ENCODE measurements around the gene ORAI2.

Gene ORAI2

DNA sequence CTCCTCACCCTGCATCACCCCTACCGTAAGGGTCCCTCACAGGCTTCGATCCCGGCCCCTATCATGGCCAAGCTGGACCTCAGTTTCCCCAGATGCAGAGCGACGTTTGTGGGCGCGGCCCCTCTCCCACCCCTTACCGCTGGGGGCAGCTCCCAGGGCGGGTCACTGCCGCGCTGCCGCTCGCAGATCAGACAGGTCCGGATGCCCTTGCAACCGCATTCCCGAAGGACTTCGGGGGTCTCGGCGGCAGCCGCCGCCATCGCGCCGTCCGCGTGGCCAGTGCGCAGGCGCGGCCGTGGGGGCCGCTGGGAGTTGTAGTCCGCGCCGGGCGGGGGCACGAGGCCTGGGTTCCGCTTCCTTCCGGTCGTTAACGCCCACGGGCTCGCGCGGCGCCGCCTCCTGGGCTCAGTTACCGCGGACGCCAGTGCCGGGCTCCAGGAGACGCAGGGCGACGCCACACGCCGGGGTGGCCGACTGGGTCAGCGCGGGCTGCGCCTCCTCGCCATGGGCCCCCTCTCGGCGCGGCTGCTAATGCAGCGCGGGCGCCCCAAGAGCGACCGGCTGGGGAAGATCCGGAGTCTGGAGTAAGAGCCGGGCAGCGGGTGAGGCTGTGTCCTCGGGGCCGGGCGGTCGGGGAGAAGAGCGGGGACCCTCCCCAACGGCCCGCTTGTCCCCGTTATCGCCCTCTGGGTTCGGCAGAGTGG, 31.4 kb downstream of the ORAI2 start, which contains the start of the genes ALKBH4 and LRWD1:
TSS of gene ALKBH4 (minus strand) at position 287 of the 704 bp plus-strand sequence. CDS start at position 260, 27 bp downstream.
TSS of gene LRWD1 (plus strand) at position 408 of the 704 bp plus-strand sequence. CDS start at position 505, 97 bp downstream.
- FAIRE-seq (peak; percentile 99), DNase-seq (ENCODE audit: insufficient read length, low spot score) (peak; percentile 100)
- TF ChIP-seq SPI1 (IDR thresholded peaks at IDR 0.05; ENCODE audit: low read depth, low read length) (peak; percentile 49), POU2F2 (IDR thresholded peaks at IDR 0.05; ENCODE audit: low read depth, low read length) (no peak), POLR2A (IDR thresholded peaks at IDR 0.05; ENCODE audit: low read depth, low read length) (peak; percentile 75; the same call in 1 of the 2 replicates), POLR2AphosphoS5 (IDR thresholded peaks at IDR 0.05; ENCODE audit: low read depth, low read length) (peak; percentile 65; the same call in 1 of the 2 replicates), PAX5 (IDR thresholded peaks at IDR 0.05; ENCODE audit: insufficient read depth, low read length, severe bottlenecking) (peak; percentile 69), TAF1 (IDR thresholded peaks at IDR 0.05; ENCODE audit: low read depth, low read length) (peak; percentile 70)

DNA sequence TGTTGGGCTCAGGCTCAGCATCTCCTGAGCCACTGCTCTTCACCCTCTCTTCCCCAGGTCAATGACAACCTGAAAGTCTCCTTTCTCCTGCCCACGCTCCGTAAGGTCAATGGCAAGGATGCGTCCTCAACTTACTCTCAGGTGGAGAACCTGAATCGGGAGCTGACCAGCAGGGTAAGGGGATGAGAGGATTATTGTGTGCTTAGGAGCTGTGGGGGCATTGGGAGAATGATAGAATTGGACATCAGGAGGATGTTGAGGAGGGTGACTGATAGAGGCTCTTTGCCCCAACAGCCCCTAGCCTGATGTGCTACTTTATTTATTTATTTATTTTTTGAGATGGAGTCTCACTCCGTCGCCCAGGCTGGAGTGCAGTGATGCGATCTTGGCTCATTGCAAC, 32.7 kb downstream of the ORAI2 start:
- DNase-seq (ENCODE audit: insufficient read length, low spot score), result no peak
- FAIRE-seq, result no peak
- TF ChIP-seq POLR2A (IDR thresholded peaks at IDR 0.05; ENCODE audit: low read depth, low read length), result no peak
- no peak for TF ChIP-seq TAF1 (IDR thresholded peaks at IDR 0.05; ENCODE audit: low read depth, low read length)
- TF ChIP-seq PAX5 (IDR thresholded peaks at IDR 0.05; ENCODE audit: insufficient read depth, low read length, severe bottlenecking), result no peak
- TF ChIP-seq SPI1 (IDR thresholded peaks at IDR 0.05; ENCODE audit: low read depth, low read length), result no peak
- no peak for TF ChIP-seq POU2F2 (IDR thresholded peaks at IDR 0.05; ENCODE audit: low read depth, low read length)
- no peak for TF ChIP-seq POLR2AphosphoS5 (IDR thresholded peaks at IDR 0.05; ENCODE audit: low read depth, low read length)

DNA sequence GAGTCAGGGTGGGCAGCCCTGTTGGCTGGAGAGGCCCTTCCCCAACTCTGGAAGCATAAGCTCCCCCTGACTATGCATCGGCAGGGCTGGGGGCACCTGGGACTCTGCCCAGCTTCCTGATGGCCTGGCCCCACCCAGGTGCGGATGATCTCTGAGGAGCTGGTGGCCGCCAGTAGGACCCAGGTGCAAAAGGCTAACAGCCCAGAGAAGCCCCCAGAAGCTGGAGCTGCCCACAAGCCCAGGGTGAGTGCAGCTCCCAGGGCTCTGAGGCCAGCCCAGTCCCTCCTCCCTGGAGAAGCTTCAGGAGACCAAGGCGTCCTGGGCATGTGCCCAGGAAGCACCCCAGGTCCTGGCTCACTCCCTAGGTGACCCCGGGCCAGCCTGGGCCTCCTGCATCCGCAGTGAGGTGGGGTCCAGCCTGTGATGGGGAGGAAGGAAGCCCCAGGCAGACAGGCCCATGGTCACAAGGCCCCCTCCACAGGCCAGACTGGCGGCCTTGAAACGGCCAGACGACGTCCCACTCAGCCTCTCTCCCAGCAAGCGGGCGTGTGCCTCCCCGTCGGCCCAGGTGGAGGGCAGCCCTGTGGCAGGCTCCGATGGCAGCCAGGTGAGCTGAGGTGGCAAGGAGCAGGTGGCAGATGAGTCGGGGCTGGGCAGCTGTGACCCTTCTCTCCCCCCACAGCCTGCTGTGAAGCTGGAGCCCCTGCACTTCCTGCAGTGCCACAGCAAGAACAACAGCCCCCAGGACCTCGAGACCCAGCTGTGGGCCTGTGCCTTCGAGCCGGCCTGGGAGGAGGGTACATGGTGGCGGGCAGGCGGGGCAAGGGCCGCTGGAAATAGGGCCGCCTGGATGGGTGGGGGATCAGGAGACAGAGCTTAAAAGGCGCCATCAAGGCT, 34.5 kb downstream of the ORAI2 start:
- no peak for TF ChIP-seq TAF1 (IDR thresholded peaks at IDR 0.05; ENCODE audit: low read depth, low read length)
- TF ChIP-seq POLR2A (IDR thresholded peaks at IDR 0.05; ENCODE audit: low read depth, low read length), result no peak
- no peak for TF ChIP-seq PAX5 (IDR thresholded peaks at IDR 0.05; ENCODE audit: insufficient read depth, low read length, severe bottlenecking)
- no peak for TF ChIP-seq POU2F2 (IDR thresholded peaks at IDR 0.05; ENCODE audit: low read depth, low read length)
- TF ChIP-seq POLR2AphosphoS5 (IDR thresholded peaks at IDR 0.05; ENCODE audit: low read depth, low read length), result no peak
- TF ChIP-seq SPI1 (IDR thresholded peaks at IDR 0.05; ENCODE audit: low read depth, low read length), result no peak
- DNase-seq (ENCODE audit: insufficient read length, low spot score), result no peak
- no peak for FAIRE-seq

DNA sequence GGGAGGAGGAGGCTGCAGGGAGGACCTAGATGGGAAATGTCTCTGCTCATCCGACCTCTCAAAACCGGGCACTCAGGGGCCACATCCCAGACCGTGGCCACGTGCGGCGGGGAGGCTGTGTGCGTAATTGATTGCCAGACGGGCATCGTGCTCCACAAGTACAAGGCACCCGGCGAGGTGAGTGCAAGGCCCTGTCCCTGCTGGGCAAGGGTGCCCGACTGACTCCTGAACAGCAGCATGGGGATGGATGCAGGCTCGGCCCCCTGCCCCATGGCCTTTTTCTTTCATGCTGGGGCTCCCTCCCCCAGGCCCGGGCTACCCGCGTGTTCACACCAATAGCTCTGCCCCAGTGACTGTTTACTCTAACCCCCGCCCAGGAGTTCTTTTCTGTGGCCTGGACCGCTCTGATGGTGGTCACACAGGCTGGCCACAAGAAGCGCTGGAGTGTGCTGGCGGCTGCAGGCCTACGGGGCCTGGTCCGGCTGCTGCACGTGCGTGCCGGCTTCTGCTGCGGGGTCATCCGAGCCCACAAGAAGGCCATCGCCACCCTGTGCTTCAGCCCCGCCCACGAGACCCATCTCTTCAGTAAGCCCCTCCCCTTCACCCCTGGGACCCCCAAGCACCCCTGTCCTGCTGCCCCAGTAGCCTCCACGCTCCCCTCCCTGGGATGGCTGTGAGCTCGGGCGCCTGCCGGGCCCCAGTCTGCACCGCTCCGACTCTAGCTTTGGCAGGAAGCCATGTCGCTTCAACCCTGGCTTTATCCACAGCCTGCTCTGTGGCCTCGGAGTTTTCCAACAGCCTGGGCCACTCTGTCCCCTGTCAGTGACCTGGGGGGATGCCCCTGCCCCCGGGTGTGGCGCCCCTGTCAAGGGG, 35.3 kb downstream of the ORAI2 start:
- DNase-seq (ENCODE audit: insufficient read length, low spot score) (no peak), FAIRE-seq (no peak)
- TF ChIP-seq PAX5 (IDR thresholded peaks at IDR 0.05; ENCODE audit: insufficient read depth, low read length, severe bottlenecking), result no peak
- no peak for TF ChIP-seq POLR2A (IDR thresholded peaks at IDR 0.05; ENCODE audit: low read depth, low read length)

DNA sequence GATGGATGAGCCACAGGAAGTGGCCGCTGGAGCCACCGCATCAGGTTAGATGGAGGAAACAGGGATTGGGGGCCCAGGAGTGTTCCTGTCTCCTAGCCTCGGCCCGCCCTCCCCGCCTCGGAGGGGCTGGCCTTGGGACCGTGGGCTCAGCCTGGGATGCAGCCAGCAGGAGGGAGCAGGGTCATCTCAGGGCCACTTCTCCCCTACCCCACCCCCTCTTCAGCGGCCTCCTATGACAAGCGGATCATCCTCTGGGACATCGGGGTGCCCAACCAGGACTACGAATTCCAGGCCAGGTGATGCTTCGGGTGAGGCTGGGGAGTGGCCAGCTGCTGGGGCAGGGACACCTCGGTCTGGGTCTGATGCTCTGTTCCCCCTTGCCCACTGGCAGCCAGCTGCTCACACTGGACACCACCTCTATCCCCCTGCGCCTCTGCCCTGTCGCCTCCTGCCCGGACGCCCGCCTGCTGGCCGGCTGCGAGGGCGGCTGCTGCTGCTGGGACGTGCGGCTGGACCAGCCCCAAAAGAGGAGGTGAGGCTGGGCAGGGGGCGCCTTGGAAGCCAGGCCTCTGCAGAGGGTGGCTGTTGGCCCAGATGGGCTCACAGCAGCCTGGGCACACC, 36.1 kb downstream of the ORAI2 start:
- TF ChIP-seq PAX5 (IDR thresholded peaks at IDR 0.05; ENCODE audit: insufficient read depth, low read length, severe bottlenecking), result no peak
- TF ChIP-seq POU2F2 (IDR thresholded peaks at IDR 0.05; ENCODE audit: low read depth, low read length), result no peak
- TF ChIP-seq SPI1 (IDR thresholded peaks at IDR 0.05; ENCODE audit: low read depth, low read length), result no peak
- TF ChIP-seq POLR2AphosphoS5 (IDR thresholded peaks at IDR 0.05; ENCODE audit: low read depth, low read length), result no peak
- no peak for TF ChIP-seq POLR2A (IDR thresholded peaks at IDR 0.05; ENCODE audit: low read depth, low read length)
- no peak for TF ChIP-seq TAF1 (IDR thresholded peaks at IDR 0.05; ENCODE audit: low read depth, low read length)
- no peak for FAIRE-seq
- DNase-seq (ENCODE audit: insufficient read length, low spot score), result no peak

DNA sequence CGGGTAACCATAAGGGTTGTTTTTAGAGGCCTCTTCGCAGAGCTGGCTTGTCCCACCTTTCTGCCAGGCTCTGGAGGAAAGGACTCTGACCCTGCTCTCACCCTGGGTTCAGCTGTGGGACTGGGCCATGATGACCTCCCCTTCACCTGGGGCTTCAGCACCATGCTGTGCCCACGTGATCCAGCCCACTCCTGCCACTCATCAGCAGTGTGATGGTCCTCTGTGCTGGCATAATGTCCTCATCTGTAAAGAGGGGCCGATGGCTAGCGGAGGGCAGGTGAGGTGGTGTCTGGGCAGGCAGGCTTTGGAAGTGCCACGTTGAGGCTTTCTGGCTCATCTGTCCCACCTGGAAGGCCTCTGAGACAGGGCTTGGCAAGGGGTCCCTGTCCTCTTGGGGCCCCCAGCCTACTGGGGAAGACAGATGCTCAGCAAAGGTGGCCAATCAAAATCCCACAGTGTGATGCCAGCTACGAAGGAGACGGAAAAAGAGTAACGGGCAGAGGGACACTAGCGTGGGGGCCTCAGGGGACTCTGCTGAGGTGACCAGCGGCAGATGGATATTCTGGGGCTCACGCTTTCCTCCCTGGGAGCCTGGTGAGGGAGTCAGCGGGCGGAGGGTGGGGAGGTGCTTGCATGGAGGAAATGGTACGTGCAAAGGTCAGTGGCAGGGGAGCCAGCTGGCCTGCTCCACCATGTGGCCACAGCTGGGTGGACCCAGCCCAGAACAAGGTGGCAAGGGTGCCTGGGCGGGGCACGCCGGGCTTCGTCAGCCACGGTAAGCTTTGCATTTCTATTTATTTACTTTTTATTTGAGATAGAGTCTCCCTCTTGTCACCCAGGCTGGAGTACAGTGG, 36.8 kb downstream of the ORAI2 start:
- FAIRE-seq, result no peak
- DNase-seq (ENCODE audit: insufficient read length, low spot score), result no peak
- TF ChIP-seq POLR2A (IDR thresholded peaks at IDR 0.05; ENCODE audit: low read depth, low read length), result no peak; the same call in 1 of the 2 replicates
- no peak for TF ChIP-seq TAF1 (IDR thresholded peaks at IDR 0.05; ENCODE audit: low read depth, low read length)
- TF ChIP-seq SPI1 (IDR thresholded peaks at IDR 0.05; ENCODE audit: low read depth, low read length), result no peak
- TF ChIP-seq POLR2AphosphoS5 (IDR thresholded peaks at IDR 0.05; ENCODE audit: low read depth, low read length), result no peak
- TF ChIP-seq POU2F2 (IDR thresholded peaks at IDR 0.05; ENCODE audit: low read depth, low read length), result no peak
- no peak for TF ChIP-seq PAX5 (IDR thresholded peaks at IDR 0.05; ENCODE audit: insufficient read depth, low read length, severe bottlenecking)

DNA sequence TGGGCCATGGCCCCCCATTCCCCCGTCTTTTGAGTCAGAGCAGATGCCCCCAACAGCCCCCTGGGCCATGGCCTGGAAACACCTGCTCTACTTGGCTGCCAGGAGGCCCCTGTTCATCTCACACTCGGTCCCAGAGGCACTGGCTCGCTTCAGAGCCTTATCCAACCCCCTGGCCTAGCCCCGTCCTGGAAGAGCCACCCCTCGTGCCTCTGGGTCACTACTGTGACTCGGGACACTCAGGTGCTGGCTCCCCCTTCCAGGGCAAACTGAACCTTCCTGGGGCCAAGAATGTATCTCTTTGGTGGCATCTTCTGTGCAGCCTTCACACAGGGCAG, 38.4 kb downstream of the ORAI2 start:
- DNase-seq (ENCODE audit: insufficient read length, low spot score), result no peak
- FAIRE-seq, result no peak
- TF ChIP-seq TAF1 (IDR thresholded peaks at IDR 0.05; ENCODE audit: low read depth, low read length) (no peak), POU2F2 (IDR thresholded peaks at IDR 0.05; ENCODE audit: low read depth, low read length) (peak; percentile 9; the same call in 1 of the 2 replicates)

All from GM12891 (cell line).